Measurements from ENCODE around the gene SERTM1.

DNA sequence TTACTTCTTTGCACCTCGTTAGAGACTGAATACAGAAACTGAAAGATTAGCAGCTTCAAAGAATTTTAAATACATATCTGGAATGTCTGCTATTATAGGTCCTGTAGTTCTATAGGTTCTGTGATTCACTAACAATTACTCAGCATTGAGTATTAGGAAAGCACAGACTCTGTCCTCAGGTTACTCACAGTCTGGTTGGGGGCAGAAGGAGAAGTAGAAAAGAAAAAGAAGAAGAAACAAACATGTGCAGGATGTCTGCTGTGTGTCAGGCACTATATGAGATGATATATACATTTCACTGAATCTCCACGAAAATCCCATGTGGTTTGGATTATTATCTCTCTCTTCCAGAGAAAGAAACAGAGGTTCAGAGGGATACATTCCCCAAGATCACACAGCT is 40.1 kb downstream of the SERTM1 start:
- TF ChIP-seq POLR2A (IDR thresholded peaks at IDR 0.05; ENCODE audit: low read length) (no peak), GATA1 (IDR thresholded peaks at IDR 0.05; ENCODE audit: low read depth, low read length) (no peak)
